K562 (cell line): Measurements from ENCODE around the gene NCOA3. TPM values are rescaled to one million over a fixed set of nuclear protein-coding genes. Genes with fewer than 3 reads are reported as not detected.
A peak's percentile ranks its signal among the peaks of the same experiment; 100 is the strongest.

Experiments used
- ATAC-seq: fragments of 200-7000 bp; cut with Tn5 transposase; 3 replicates; pipeline ENCODE4 v1.9.1; 2020; ENCODE audit warnings: moderate library complexity
- BruUV-seq: library from RNA; stranded (reverse); fragments of 400-500 nt; replicated peaks from 2 replicates; lab custom pipeline; 2021; lab: Mats Ljungman, UMichigan
- CTCF ChIA-PET: fragments of 300-600 bp; formaldehyde crosslinking; extraction: SDS; loops from one replicate; lab custom pipeline; 2021; ENCODE audit warnings: low intra/inter-chr PET ratio; lab: Yijun Ruan, JAX
- POLR2A ChIA-PET: fragments of 300-600, 350-650 bp; sonication (Branson Sonifier 250); formaldehyde crosslinking; extraction: SDS; loops from one replicate; lab custom pipeline; 2021; ENCODE audit warnings: antibody characterized with exemption, inconsistent platforms; lab: Yijun Ruan, JAX
- DNase-seq, 4 experiments: peaks; one replicate each; pipeline versions ENCODE4 v3.0.0 to v3.0.0-alpha.2; 2011 to 2018; ENCODE audit warnings: low spot score in 3 of 4, mixed read lengths in 3 of 4; ENCODE audit errors: extremely low read depth in 1 of 4
- FAIRE-seq: peaks from 2 replicates; lab custom pipeline; 2011; peaks lifted over from hg19 to GRCh38; lab: Jason Lieb, UNC
- H2AFZ ChIP-seq: 2 replicates; pipeline ENCODE4 v1.6.0; 2011; ENCODE audit warnings: low read depth, low read length, control low read depth, inconsistent platforms
- H3K27ac ChIP-seq: fragments of 200-600 bp; 3 replicates; pipeline ENCODE4 v1.8.0; 2011; ENCODE audit warnings: low read depth, mild to moderate bottlenecking, control low read depth, inconsistent platforms, low read length, moderate library complexity, mixed read lengths; ENCODE audit errors: extremely low read depth
- H3K27me3 ChIP-seq, 2 experiments: fragments of 300-600 bp in 1 of 2; 2 replicates in 1 of 2; 3 replicates in 1 of 2; pipeline versions ENCODE4 v1.6.0 to v1.8.0; 2011; ENCODE audit warnings: inconsistent platforms in 2 of 2, low read length in 2 of 2, mild to moderate bottlenecking in 1 of 2, mixed read lengths in 1 of 2, moderate library complexity in 1 of 2; ENCODE audit not compliant: control insufficient read depth in 2 of 2, insufficient read depth in 2 of 2
- H3K36me3 ChIP-seq: fragments of 300-600 bp; 3 replicates; pipeline ENCODE4 v1.8.0; 2011; ENCODE audit warnings: mild to moderate bottlenecking, low read length, inconsistent platforms; ENCODE audit not compliant: control insufficient read depth, insufficient read depth
- H3K4me1 ChIP-seq, 2 experiments: fragments of 200-600 bp in 1 of 2; replicated peaks in 1 of 2; 2 replicates in 1 of 2; 3 replicates in 1 of 2; pipeline versions ENCODE4 v1.5.1 to v1.8.0; 2011; ENCODE audit warnings: inconsistent platforms in 2 of 2, low read length in 2 of 2, mild to moderate bottlenecking in 1 of 2, mixed read lengths in 1 of 2, moderate library complexity in 1 of 2; ENCODE audit not compliant: control insufficient read depth in 2 of 2, insufficient read depth in 2 of 2
- H3K4me2 ChIP-seq: 2 replicates; pipeline ENCODE4 v1.6.1; 2011; ENCODE audit warnings: low read length, control low read depth, inconsistent platforms, mixed read lengths; ENCODE audit not compliant: insufficient read depth
- H3K4me3 ChIP-seq: fragments of 200-600 bp; sonication (generic), shearing (Covaris generic); 2 replicates; pipeline ENCODE4 v1.5.1; 2016; ENCODE audit warnings: control low read depth, inconsistent platforms
- H3K79me2 ChIP-seq: fragments of 200-600 bp; 3 replicates; pipeline ENCODE4 v1.8.0; 2011; ENCODE audit warnings: low read length, inconsistent platforms; ENCODE audit not compliant: control insufficient read depth, insufficient read depth
- H3K9ac ChIP-seq, 2 experiments: 2 replicates each; pipeline versions ENCODE4 v1.6.0 to v1.6.1; 2011; ENCODE audit warnings: low read depth in 2 of 2, low read length in 2 of 2, control low read depth in 1 of 2, inconsistent platforms in 1 of 2, mild to moderate bottlenecking in 1 of 2, mixed read lengths in 1 of 2; ENCODE audit not compliant: insufficient read depth in 1 of 2
- H3K9me1 ChIP-seq: one replicate; pipeline ENCODE4 v1.6.0; 2011; ENCODE audit warnings: inconsistent platforms, mild to moderate bottlenecking, low read length, moderate library complexity; ENCODE audit not compliant: control insufficient read depth, insufficient read depth
- H3K9me3 ChIP-seq: replicated peaks from 2 replicates; pipeline ENCODE4 v1.5.1; 2011; ENCODE audit warnings: low read depth, low read length, inconsistent platforms; ENCODE audit not compliant: control insufficient read depth, insufficient read depth
- H4K20me1 ChIP-seq: replicated peaks from 2 replicates; pipeline ENCODE4 v1.6.1; 2011; ENCODE audit warnings: low read length, inconsistent platforms, mixed read lengths; ENCODE audit not compliant: control insufficient read depth, insufficient read depth
- ATF7 ChIP-seq: fragments of 450-650 bp; IDR thresholded peaks from 2 replicates; pipeline ENCODE4 v1.7.1; 2014; ENCODE audit warnings: mild to moderate bottlenecking, moderate library complexity
- CCNT2 ChIP-seq: IDR thresholded peaks from 2 replicates; pipeline ENCODE4 v1.6.1; 2011; ENCODE audit warnings: borderline replicate concordance, low read depth, mild to moderate bottlenecking, moderate library complexity, mixed read lengths, low read length; ENCODE audit not compliant: insufficient read length; ENCODE audit errors: extremely low read depth
- CREB1 ChIP-seq, 2 experiments: sonication (generic) in 1 of 2; formaldehyde crosslinking in 1 of 2; IDR thresholded peaks; 2 replicates each; pipeline versions ENCODE4 v1.6.1 to v1.8.0; 2012 to 2022; ENCODE audit warnings: inconsistent platforms in 1 of 2, mild to moderate bottlenecking in 1 of 2, missing genetic modification reagents in 1 of 2, moderate library complexity in 1 of 2
- CREM ChIP-seq: IDR thresholded peaks from 2 replicates; pipeline ENCODE4 v1.6.1; 2014; ENCODE audit warnings: antibody characterized with exemption, low read depth
- HMG20A ChIP-seq: fragments of 450-650 bp; formaldehyde crosslinking; conservative IDR thresholded peaks from 2 replicates; pipeline ENCODE4 v1.4.0; 2020; ENCODE audit warnings: mild to moderate bottlenecking, mixed read lengths
- HNRNPUL1 ChIP-seq: fragments of 200-400 bp; formaldehyde crosslinking; IDR thresholded peaks from 2 replicates; pipeline ENCODE4 v1.6.1; 2017; ENCODE audit warnings: low read length
- IRF2 ChIP-seq: sonication (generic); formaldehyde crosslinking; IDR thresholded peaks from 2 replicates; pipeline ENCODE4 v1.8.1; 2022; ENCODE audit warnings: mild to moderate bottlenecking, missing genetic modification reagents
- KDM2B ChIP-seq: fragments of 250-450 bp; sonication (Bioruptor Pico); IDR thresholded peaks from 2 replicates; pipeline ENCODE4 v1.8.0; 2021; ENCODE audit warnings: mild to moderate bottlenecking, moderate library complexity
- KLF1 ChIP-seq: fragments of 450-650 bp; IDR thresholded peaks from 2 replicates; pipeline ENCODE4 v1.6.1; 2016; ENCODE audit warnings: missing genetic modification characterization, missing compliant biosample characterization
- MED1 ChIP-seq: sonication (generic); formaldehyde crosslinking; IDR thresholded peaks from 2 replicates; pipeline ENCODE4 v1.8.1; 2023; ENCODE audit warnings: missing genetic modification reagents, borderline replicate concordance
- ZBTB7A ChIP-seq: IDR thresholded peaks from 2 replicates; pipeline ENCODE4 v1.6.1; 2011; ENCODE audit warnings: low read depth, mild to moderate bottlenecking, low read length, moderate library complexity, borderline replicate concordance; ENCODE audit not compliant: control insufficient read depth
- ZNF3 ChIP-seq: fragments of 250-450 bp; sonication (Bioruptor Pico); IDR thresholded peaks from 2 replicates; pipeline ENCODE4 v1.5.0; 2021; ENCODE audit warnings: mild to moderate bottlenecking, moderate library complexity
- ZNF589 ChIP-seq: fragments of 200-800 bp; sonication (Bioruptor generic); IDR thresholded peaks from 2 replicates; pipeline ENCODE4 v1.6.1; 2016; ENCODE audit warnings: low read depth, missing genetic modification characterization, missing compliant biosample characterization
- WGBS: fragments of 100-300 bp; shearing (Covaris generic); methylation state at CpG from one replicate; pipeline ENCODE4 v1.1.6; 2016; ENCODE audit warnings: low coverage, mixed read lengths; ENCODE audit not compliant: insufficient coverage; ENCODE audit errors: missing lambda C conversion rate; 5-methylcytosine and 5-hydroxymethylcytosine counted together
- in situ Hi-C: fragments of 300-500 bp; cut with MboI; formaldehyde crosslinking; loops from 4 replicates; pipeline ENCODE4 v1.15.0; 2018; ENCODE audit warnings: inconsistent platforms, mixed read lengths
- intact Hi-C: fragments of 100-400 bp; cut with micrococcal nuclease; formaldehyde crosslinking; loops from 2 replicates; pipeline ENCODE4 v1.14.2; 2022
- polyA plus RNA-seq, 8 experiments: library from polyadenylated mRNA; depleted of rRNA in 4 of 8; stranded (reverse) in 5 of 8; unstranded in 3 of 8; fragments of >200 nt; fragmentation: Nextera tagmentation in 2 of 8; fragmentation: Illumina TruSeq in 1 of 8; extraction: Ambion mirVana in 2 of 8; extraction: Trizol in 1 of 8; gene quantifications; 2 replicates each; pipeline versions ENCODE4 v1.2.1 to v1.2.3, GENCODE V29; 2011 to 2014; ENCODE audit warnings: inconsistent platforms in 1 of 8, missing spikeins in 1 of 8
- total RNA-seq, 7 experiments: library from RNA; depleted of rRNA in 6 of 7; stranded (reverse); fragments of >200 nt in 6 of 7; fragmentation: Illumina TruSeq in 2 of 7; extraction: Trizol in 2 of 7; gene quantifications; 2 replicates each; pipeline versions ENCODE4 v1.2.1 to v1.2.3, GENCODE V29; 2011 to 2021; ENCODE audit warnings: low replicate concordance in 1 of 7
- TF ChIP-seq, protein P1 (sequence below): fragments of 250-450 bp; sonication (Bioruptor Pico); IDR thresholded peaks from 2 replicates; pipeline ENCODE4 v1.8.0; 2022; ENCODE audit warnings: inconsistent platforms
- TF ChIP-seq, protein P2 (sequence below): fragments of 250-450 bp; sonication (Bioruptor Pico); IDR thresholded peaks from 2 replicates; pipeline ENCODE4 v1.5.0; 2020; ENCODE audit warnings: mild to moderate bottlenecking
- TF ChIP-seq, protein P3 (sequence below): sonication (generic); formaldehyde crosslinking; IDR thresholded peaks from 2 replicates; pipeline ENCODE4 v1.8.1; 2023; ENCODE audit warnings: mild to moderate bottlenecking, missing genetic modification reagents, moderate library complexity
- TF ChIP-seq, protein P4 (sequence below), 2 experiments: fragments of 450-650 bp in 1 of 2; sonication (generic) in 1 of 2; formaldehyde crosslinking in 1 of 2; IDR thresholded peaks in 1 of 2; conservative IDR thresholded peaks in 1 of 2; 2 replicates each; pipeline versions ENCODE4 v1.6.1 to v1.8.1; 2016 to 2023; ENCODE audit warnings: mild to moderate bottlenecking in 2 of 2, moderate library complexity in 2 of 2, inconsistent platforms in 1 of 2, missing genetic modification reagents in 1 of 2

The NCOA3 gene
- total and polyA plus RNA-seq, 9 of the 15 experiments (the other 6 are each of a cell fraction or from before 2014, with no cell fraction given) = 3.2 to 24.3 (median 14.4) TPM

DNA sequence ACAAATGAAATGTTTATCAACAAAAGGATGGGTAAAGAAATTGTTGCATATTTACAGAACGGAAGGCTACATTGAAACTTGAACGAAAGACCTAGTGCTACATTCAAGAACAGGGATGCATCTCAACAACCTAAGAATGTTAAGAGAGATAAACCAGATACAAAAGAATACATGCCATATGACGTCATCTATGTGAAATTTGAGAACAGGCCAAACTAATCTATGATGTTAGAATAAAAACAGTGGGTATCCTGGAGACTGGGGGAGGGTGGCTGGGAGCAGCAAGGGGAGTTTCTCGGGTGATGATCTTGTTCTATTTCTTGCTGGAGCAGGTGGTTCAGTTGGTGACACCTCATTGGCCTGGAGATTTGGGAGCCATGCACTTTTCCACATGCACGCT, 202.1 kb downstream of the NCOA3 start:
- CTCF ChIA-PET = no interaction called here
- Histone ChIP-seq H3K9ac (no peak overlapping the region), H3K4me2 (no peak overlapping the region), H3K4me3 (no peak overlapping the region), H3K9me3 (no peaks in the 10 kb centered on the region), H3K79me2 (no peaks in the 10 kb centered on the region), H2AFZ (no peak overlapping the region), H3K4me1 (no peaks in the 10 kb centered on the region; a peak in 1 of 5 replicates), H3K27me3 (peaks cover 37 to 73% of the 10 kb centered on the region in 2 experiments), H3K9me1 (no peaks in the 10 kb centered on the region), H4K20me1 (peaks cover 6% of the 10 kb centered on the region; the same call in 1 of the 2 replicates), H3K27ac (no peak overlapping the region), H3K36me3 (no peaks in the 10 kb centered on the region)
- no TSS peak for BruUV-seq
- no peak for ATAC-seq
- WGBS = 0% methylated on average over 5 of the region's 5 CpGs
- no peak for DNase-seq
- intact Hi-C loops = no loop called here
- in situ Hi-C loops = no loop called here
- no peak for FAIRE-seq
- POLR2A ChIA-PET = no interaction called here
- TF ChIP-seq ZNF589 (no peak), ZNF3 (no peak), CREM (peak; percentile 33; the same call in 1 of the 2 replicates), KLF1 (tag) (no peak), HNRNPUL1 (no peak), ZBTB7A (no peak), IRF2 (no peak), CREB1 (IDR thresholded peaks at IDR 0.05) (no peak), CREB1 (CRISPR knock-in tag; IDR thresholded peaks at IDR 0.05) (no peak), ATF7 (peak; percentile 93), CCNT2 (no peak), HMG20A (no peak), KDM2B (CRISPR knock-in tag) (no peak), MED1 (CRISPR knock-in tag) (no peak)
- TF ChIP-seq, protein P1, sequence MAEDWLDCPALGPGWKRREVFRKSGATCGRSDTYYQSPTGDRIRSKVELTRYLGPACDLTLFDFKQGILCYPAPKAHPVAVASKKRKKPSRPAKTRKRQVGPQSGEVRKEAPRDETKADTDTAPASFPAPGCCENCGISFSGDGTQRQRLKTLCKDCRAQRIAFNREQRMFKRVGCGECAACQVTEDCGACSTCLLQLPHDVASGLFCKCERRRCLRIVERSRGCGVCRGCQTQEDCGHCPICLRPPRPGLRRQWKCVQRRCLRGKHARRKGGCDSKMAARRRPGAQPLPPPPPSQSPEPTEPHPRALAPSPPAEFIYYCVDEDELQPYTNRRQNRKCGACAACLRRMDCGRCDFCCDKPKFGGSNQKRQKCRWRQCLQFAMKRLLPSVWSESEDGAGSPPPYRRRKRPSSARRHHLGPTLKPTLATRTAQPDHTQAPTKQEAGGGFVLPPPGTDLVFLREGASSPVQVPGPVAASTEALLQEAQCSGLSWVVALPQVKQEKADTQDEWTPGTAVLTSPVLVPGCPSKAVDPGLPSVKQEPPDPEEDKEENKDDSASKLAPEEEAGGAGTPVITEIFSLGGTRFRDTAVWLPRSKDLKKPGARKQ (CRISPR knock-in tag) = no peak
- TF ChIP-seq, protein P2, sequence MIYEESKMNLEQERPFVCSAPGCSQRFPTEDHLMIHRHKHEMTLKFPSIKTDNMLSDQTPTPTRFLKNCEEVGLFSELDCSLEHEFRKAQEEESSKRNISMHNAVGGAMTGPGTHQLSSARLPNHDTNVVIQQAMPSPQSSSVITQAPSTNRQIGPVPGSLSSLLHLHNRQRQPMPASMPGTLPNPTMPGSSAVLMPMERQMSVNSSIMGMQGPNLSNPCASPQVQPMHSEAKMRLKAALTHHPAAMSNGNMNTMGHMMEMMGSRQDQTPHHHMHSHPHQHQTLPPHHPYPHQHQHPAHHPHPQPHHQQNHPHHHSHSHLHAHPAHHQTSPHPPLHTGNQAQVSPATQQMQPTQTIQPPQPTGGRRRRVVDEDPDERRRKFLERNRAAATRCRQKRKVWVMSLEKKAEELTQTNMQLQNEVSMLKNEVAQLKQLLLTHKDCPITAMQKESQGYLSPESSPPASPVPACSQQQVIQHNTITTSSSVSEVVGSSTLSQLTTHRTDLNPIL (CRISPR knock-in tag) = no peak
- TF ChIP-seq, protein P3, sequence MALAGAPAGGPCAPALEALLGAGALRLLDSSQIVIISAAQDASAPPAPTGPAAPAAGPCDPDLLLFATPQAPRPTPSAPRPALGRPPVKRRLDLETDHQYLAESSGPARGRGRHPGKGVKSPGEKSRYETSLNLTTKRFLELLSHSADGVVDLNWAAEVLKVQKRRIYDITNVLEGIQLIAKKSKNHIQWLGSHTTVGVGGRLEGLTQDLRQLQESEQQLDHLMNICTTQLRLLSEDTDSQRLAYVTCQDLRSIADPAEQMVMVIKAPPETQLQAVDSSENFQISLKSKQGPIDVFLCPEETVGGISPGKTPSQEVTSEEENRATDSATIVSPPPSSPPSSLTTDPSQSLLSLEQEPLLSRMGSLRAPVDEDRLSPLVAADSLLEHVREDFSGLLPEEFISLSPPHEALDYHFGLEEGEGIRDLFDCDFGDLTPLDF (CRISPR knock-in tag) = no peak
- TF ChIP-seq, protein P4, sequence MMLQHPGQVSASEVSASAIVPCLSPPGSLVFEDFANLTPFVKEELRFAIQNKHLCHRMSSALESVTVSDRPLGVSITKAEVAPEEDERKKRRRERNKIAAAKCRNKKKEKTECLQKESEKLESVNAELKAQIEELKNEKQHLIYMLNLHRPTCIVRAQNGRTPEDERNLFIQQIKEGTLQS (IDR thresholded peaks at IDR 0.05) = peak; percentile 90
- TF ChIP-seq, protein P4 (CRISPR knock-in tag; conservative IDR thresholded peaks at IDR 0.05) = no peak
